ENCODE data around the gene LUC7L.

DNA sequence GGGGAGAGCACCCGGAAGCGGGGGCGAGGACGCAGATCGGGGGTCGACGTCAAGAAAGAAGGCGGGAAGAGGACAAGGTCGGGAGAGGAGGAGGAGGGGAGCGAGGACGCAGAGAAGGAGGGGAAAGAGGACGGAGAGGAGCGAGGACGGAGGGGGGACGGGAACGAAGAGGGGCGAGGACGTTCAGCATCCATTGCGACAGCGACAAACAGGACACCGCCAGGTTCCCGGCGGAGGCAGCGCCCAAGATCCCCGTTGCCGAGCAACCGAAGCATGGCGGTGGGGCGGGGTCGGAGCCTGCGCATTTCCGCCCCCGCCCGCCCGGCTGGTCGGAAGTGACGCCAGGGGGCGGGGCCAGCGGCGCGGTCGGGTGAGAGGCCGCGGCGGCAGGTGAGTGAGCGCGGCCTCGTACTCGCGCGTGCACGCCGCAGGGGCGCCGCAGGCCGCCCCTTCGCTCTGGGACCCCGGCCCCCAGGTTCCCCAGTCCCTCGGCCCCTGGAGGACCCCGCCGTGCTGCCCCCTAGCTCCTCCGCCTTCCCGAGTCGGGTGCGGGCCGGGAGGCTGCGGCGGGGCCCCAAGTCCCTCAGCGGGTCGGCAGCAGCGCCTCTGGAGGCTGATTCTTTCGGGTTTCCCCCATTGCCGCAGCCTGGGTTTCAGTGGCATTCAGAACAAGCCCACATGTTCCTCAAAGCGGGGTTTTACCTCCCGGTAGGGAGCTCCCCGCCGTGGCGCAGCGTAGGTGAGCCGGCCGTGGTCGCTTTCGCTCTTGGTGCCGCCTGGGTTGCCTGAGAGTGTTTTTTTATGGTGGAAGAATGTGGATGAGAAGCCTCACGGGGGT lies 5.4 kb upstream of the LUC7L start, which contains the start of gene FAM234A:
- TF ChIP-seq MAX (IDR thresholded peaks at IDR 0.05) (peak; percentile 89), RARB (CRISPR knock-in tag; IDR thresholded peaks at IDR 0.05) (peak; percentile 35; the same call in 1 of the 2 replicates), ZNF302 (CRISPR knock-in tag; IDR thresholded peaks at IDR 0.05) (no peak), FOSL2 (IDR thresholded peaks at IDR 0.05) (no peak), FOSL2 (CRISPR knock-in tag; IDR thresholded peaks at IDR 0.05) (0 out of 2 replicates have a peak, but pooled peaks have one; percentile 3), KDM5A (IDR thresholded peaks at IDR 0.05) (0 out of 2 replicates have a peak, but pooled peaks have one; percentile 10), JUNB (IDR thresholded peaks at IDR 0.05) (no peak), POLR2A (IDR thresholded peaks at IDR 0.05; ENCODE audit: low read length) (peak; percentile 74), CTCF (IDR thresholded peaks at IDR 0.05) (peak; percentile 57), RFX5 (IDR thresholded peaks at IDR 0.05) (no peak), CEBPB (IDR thresholded peaks at IDR 0.05) (peak in 1 of 2 experiments; percentile 61; a peak in 1 of 4 replicates), FOXS1 (CRISPR knock-in tag; IDR thresholded peaks at IDR 0.05) (no peak), RNF2 (IDR thresholded peaks at IDR 0.05; ENCODE audit: borderline replicate concordance, low read depth) (no peak), JUN (IDR thresholded peaks at IDR 0.05) (peak; percentile 85 to 95)
